Right lung (tissue), 5 donors: ENCODE measurements around the gene RNF227. TPM values are rescaled to one million over a fixed set of nuclear protein-coding genes. Genes with fewer than 3 reads are reported as not detected.
A peak's percentile ranks its signal among the peaks of the same experiment; 100 is the strongest.

Experiments
- DNase-seq, 2 donors: peaks; one replicate each; pipeline ENCODE4 v3.0.0-alpha.2; 2013
- polyA plus RNA-seq, 5 donors: library from polyadenylated mRNA; unstranded; fragments of 120-200 nt; gene quantifications; one replicate each; pipeline versions ENCODE4 v1.2.1 to v1.2.3, GENCODE V29; 2013; ENCODE audit warnings: inconsistent platforms in 1 of 5, low replicate concordance in 1 of 5; ENCODE audit not compliant: insufficient read length in 5 of 5, insufficient read depth in 1 of 5

Gene RNF227
- polyA plus RNA-seq, 5 donors = 2.2 to 3.4 (median 3.0) TPM

- no peak for DNase-seq
Observed at GRCh38 chr17:7893187-7893880, 22.8 kb downstream of the RNF227 start.

- DNase-seq = peak; percentile 93
Observed at GRCh38 chr17:7889166-7889955, 26.7 kb downstream of the RNF227 start.

- peak; percentile 23 to 51 for DNase-seq
Observed at GRCh38 chr17:7888184-7888920, 27.7 kb downstream of the RNF227 start, which contains the start of gene CHD3. CHD3 (plus strand) TSS chr17:7888789; CDS start chr17:7889001, 212 bp downstream.

DNA sequence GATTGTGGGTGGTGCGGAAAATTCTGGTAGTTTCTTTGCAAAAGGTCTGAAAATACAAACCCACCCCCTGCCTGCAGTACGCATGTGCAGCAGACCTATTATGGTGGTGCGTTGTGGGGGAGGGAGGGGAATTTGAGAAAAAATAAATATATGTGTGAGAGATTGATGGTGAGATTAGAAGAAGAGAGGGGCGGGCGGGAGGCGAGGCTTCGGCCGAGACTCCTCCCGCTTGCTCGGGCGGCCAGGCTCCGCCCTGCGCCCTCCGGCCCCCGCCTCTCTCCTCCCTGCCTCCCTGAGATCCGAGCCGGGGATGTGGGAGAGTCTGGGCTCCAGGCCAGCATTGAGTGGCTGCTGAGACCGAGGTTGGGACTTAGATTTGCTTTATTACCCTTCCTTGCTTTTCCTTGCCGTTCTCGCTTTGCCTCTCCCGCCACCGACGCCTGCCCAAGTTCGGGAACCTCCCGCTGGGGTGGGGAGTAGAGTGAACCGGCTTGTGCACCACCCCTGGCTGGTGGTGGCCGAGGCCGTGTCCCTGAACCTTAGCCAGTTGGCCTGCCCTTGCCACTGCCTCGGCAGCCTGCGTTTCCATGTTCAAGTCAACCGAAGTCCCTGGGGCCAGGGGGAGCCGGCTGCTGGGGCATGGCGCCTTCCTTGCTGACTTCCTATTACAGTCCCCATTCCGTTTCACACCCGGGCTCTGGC lies 28.5 kb downstream of the RNF227 start:
- DNase-seq = peak; percentile 96 to 98

GRCh38 chr17:7887038-7887481 lies 29.0 kb downstream of the RNF227 start:
- no peak for DNase-seq

GRCh38 chr17:7886227-7887037 lies 29.7 kb downstream of the RNF227 start:
- DNase-seq = peak; percentile 37 to 51

DNA sequence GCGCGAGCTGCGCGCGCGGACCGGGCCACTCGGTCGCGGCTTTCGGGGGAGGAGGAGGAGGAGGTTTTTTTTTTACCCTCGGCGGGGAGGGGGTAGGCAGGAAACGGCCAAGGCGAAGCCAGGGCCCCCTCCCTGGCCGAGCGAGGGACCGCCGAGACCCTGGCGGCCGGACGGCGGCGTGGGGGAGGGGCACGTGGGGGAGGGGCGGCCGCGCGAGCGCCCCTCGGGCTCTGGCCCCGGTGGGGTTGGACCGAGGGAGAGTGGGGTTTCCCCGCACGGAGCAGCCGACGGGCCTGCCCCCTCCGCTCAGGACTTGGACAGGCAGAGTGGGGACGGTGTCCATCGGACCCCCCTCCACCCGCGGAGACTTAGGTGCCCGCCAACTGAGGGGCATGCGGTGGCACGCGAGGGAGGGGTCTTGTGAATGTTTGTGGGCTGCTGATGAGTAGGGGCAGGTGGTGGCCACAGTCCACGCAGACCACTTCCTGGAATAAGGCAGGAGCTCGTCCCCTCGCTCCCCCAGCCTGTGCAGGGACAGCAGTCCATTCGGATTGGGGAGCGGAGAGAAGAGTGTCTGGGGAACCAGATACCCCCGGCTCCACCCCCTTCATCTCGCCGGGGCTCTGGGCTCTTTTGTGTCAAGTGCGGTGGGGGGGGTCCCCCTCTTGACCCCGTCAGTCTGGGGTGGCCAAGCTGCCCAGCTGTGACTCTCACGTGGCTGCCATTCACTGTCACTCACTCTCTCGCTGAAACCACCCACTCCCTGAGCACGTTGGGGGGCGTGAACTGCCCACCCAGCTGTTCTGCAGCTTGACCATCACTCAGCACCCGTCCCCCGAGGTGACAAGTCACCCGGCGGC lies 30.5 kb downstream of the RNF227 start:
- peak; percentile 76 for DNase-seq

GRCh38 chr17:7884581-7885366 lies 31.3 kb downstream of the RNF227 start:
- DNase-seq = peak in 1 of 2 donors; percentile 28

- DNase-seq = peak; percentile 54 to 64
Observed at GRCh38 chr17:7883781-7884386, 32.2 kb downstream of the RNF227 start.

DNA sequence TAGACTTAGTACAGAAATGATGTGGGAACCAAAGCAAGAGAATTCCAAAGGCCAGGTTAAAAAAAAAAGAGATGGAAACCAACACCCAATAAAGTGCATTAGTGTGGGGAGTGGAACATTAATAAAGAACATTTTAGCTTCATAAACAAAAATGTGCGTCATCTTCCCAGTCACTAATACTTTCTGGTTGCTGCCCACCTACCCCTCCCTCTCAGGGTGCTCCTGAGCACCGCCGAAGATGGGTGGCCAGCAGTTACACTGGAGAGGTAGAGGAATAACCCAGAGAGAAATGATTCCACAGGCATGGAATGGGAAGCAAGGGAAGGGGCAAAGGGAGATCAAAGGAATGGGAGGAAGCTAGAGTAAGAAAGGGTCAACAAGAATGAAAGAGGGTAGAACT lies 33.5 kb downstream of the RNF227 start:
- no peak for DNase-seq

DNA sequence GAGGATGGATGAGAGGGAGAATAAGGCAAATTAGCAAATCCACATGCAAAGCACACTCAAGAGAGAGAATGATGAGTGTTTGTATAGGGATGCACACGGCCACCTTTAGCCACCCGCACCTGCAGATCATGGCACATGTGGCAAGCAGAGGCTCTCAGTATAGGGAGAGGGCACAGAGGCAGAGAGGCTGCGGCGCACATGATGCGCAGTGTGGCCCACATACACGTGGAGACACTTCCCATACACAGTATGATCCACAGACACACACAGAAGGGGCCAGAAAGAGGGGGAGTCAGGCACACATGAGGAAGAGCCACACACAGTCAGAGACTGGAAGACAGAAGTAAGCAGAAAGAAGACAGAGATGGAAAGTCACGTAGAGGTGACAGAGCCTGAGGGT lies 34.0 kb downstream of the RNF227 start:
- DNase-seq = no peak

- no peak for DNase-seq
Observed at GRCh38 chr17:7881276-7882054, 34.6 kb downstream of the RNF227 start.

- DNase-seq = no peak
Observed at GRCh38 chr17:7880076-7880868, 35.8 kb downstream of the RNF227 start.

GRCh38 chr17:7878234-7878633 lies 37.9 kb downstream of the RNF227 start:
- no peak for DNase-seq

- DNase-seq = no peak
Observed at GRCh38 chr17:7875804-7876370, 40.2 kb downstream of the RNF227 start.

GRCh38 chr17:7873051-7873450 lies 43.0 kb downstream of the RNF227 start:
- DNase-seq = no peak
